Measurements from ENCODE around the gene PRRX1.

The PRRX1 gene

GRCh38 chr1:170723518-170723917 lies 59.6 kb downstream of the PRRX1 start:
- no peak for DNase-seq

GRCh38 chr1:170725326-170725725 lies 61.4 kb downstream of the PRRX1 start:
- no peak for DNase-seq

GRCh38 chr1:170727963-170728362 lies 64.0 kb downstream of the PRRX1 start:
- DNase-seq: no peak

GRCh38 chr1:170729225-170730002 lies 65.5 kb downstream of the PRRX1 start:
- no peak for DNase-seq

- DNase-seq: no peak
Measured at GRCh38 chr1:170730014-170730413, 66.1 kb downstream of the PRRX1 start.

- no peak for DNase-seq
Measured at GRCh38 chr1:170730438-170730837, 66.5 kb downstream of the PRRX1 start.

- no peak for DNase-seq
Measured at GRCh38 chr1:170731566-170732251, 67.8 kb downstream of the PRRX1 start.

GRCh38 chr1:170732252-170732588 lies 68.3 kb downstream of the PRRX1 start:
- no peak for DNase-seq

- DNase-seq: no peak
Measured at GRCh38 chr1:170734412-170735175, 70.7 kb downstream of the PRRX1 start.

GRCh38 chr1:170735366-170736263 lies 71.7 kb downstream of the PRRX1 start:
- DNase-seq: no peak

GRCh38 chr1:170739803-170740202 lies 75.9 kb downstream of the PRRX1 start:
- no peak for DNase-seq

GRCh38 chr1:170741678-170742077 lies 77.7 kb downstream of the PRRX1 start:
- DNase-seq: no peak

- DNase-seq: no peak
Measured at GRCh38 chr1:170742600-170742999, 78.7 kb downstream of the PRRX1 start.

- no peak for DNase-seq
Measured at GRCh38 chr1:170743083-170743482, 79.2 kb downstream of the PRRX1 start.

GRCh38 chr1:170749549-170749948 lies 85.6 kb downstream of the PRRX1 start:
- no peak for DNase-seq

- no peak for DNase-seq
Measured at GRCh38 chr1:170749959-170750358, 86.0 kb downstream of the PRRX1 start.

- no peak for DNase-seq
Measured at GRCh38 chr1:170755795-170756194, 91.9 kb downstream of the PRRX1 start.

GRCh38 chr1:170758992-170759391 lies 95.1 kb downstream of the PRRX1 start:
- no peak for DNase-seq

GRCh38 chr1:170765279-170765678 lies 101.3 kb downstream of the PRRX1 start:
- DNase-seq: no peak

- no peak for DNase-seq
Measured at GRCh38 chr1:170765712-170766330, 101.9 kb downstream of the PRRX1 start.

- no peak for DNase-seq
Measured at GRCh38 chr1:170768929-170769328, 105.0 kb downstream of the PRRX1 start.

GRCh38 chr1:170769691-170770090 lies 105.8 kb downstream of the PRRX1 start:
- DNase-seq: no peak
